ENCODE data around the gene GNPDA1.
A peak's percentile ranks its signal among the peaks of the same experiment; 100 is the strongest.

GNPDA1 gene

GRCh38 chr5:142024771-142025304, 12.0 kb upstream of the GNPDA1 start:
- H3F3A ChIP-seq (ENCODE audit: insufficient read depth, low read length) = no peaks in the 10 kb centered on the region
- H3K9me3 ChIP-seq (ENCODE audit: low read length) = 0 out of 2 replicates have a peak, but pooled peaks cover 8% of the 10 kb centered on the region
- no peaks in the 10 kb centered on the region; the same call in 1 of the 2 replicates for H3K27me3 ChIP-seq (ENCODE audit: insufficient read depth, low read length)
- peak overlapping the region; percentile 59 for H3K4me3 ChIP-seq (ENCODE audit: low read depth, low read length, poor library complexity, severe bottlenecking)
- no peaks in the 10 kb centered on the region for H3K79me2 ChIP-seq (ENCODE audit: insufficient read depth, low read length)
- no peaks in the 10 kb centered on the region for H3K9me2 ChIP-seq (ENCODE audit: low read depth, low read length)
- TF ChIP-seq EZH2 (IDR thresholded peaks at IDR 0.05; ENCODE audit: borderline replicate concordance, low read length) (no peak), CTCF (IDR thresholded peaks at IDR 0.05; ENCODE audit: low read length) (no peak)
- peak overlapping the region; percentile 51 for H3K9ac ChIP-seq (ENCODE audit: low read length)
- peaks cover 14% of the 10 kb centered on the region for H3K4me1 ChIP-seq (ENCODE audit: insufficient read depth, low read length, severe bottlenecking)
- peak overlapping the region; percentile 50 for H3K27ac ChIP-seq (ENCODE audit: low read depth, low read length, poor library complexity, severe bottlenecking)
- peak overlapping the region; percentile 95 for H2AFZ ChIP-seq (ENCODE audit: low read length)
- H4K20me1 ChIP-seq (ENCODE audit: insufficient read depth, low read length) = no peaks in the 10 kb centered on the region
- no peaks in the 10 kb centered on the region for H3K36me3 ChIP-seq (ENCODE audit: insufficient read depth, low read length)
- H3K4me2 ChIP-seq (ENCODE audit: low read length) = peak overlapping the region; percentile 86

GRCh38 chr5:142023836-142024235, 11.0 kb upstream of the GNPDA1 start:
- no peaks in the 10 kb centered on the region for H4K20me1 ChIP-seq (ENCODE audit: insufficient read depth, low read length)
- no peak overlapping the region for H2AFZ ChIP-seq (ENCODE audit: low read length)
- H3K36me3 ChIP-seq (ENCODE audit: insufficient read depth, low read length) = no peaks in the 10 kb centered on the region
- no peaks in the 10 kb centered on the region for H3K9me2 ChIP-seq (ENCODE audit: low read depth, low read length)
- H3F3A ChIP-seq (ENCODE audit: insufficient read depth, low read length) = no peaks in the 10 kb centered on the region
- no peak overlapping the region for H3K27ac ChIP-seq (ENCODE audit: low read depth, low read length, poor library complexity, severe bottlenecking)
- H3K79me2 ChIP-seq (ENCODE audit: insufficient read depth, low read length) = no peaks in the 10 kb centered on the region
- H3K4me1 ChIP-seq (ENCODE audit: insufficient read depth, low read length, severe bottlenecking) = peaks cover 14% of the 10 kb centered on the region
- H3K9me3 ChIP-seq (ENCODE audit: low read length) = 0 out of 2 replicates have a peak, but pooled peaks cover 8% of the 10 kb centered on the region
- H3K4me2 ChIP-seq (ENCODE audit: low read length) = no peak overlapping the region
- no peaks in the 10 kb centered on the region; the same call in 1 of the 2 replicates for H3K27me3 ChIP-seq (ENCODE audit: insufficient read depth, low read length)
- TF ChIP-seq CTCF (IDR thresholded peaks at IDR 0.05; ENCODE audit: low read length) (no peak), EZH2 (IDR thresholded peaks at IDR 0.05; ENCODE audit: borderline replicate concordance, low read length) (no peak)
- no peak overlapping the region for H3K9ac ChIP-seq (ENCODE audit: low read length)
- no peak overlapping the region for H3K4me3 ChIP-seq (ENCODE audit: low read depth, low read length, poor library complexity, severe bottlenecking)

GRCh38 chr5:142020122-142020659, 7.4 kb upstream of the GNPDA1 start:
- H3K4me2 ChIP-seq (ENCODE audit: low read length) = no peak overlapping the region
- no peak overlapping the region for H3K4me3 ChIP-seq (ENCODE audit: low read depth, low read length, poor library complexity, severe bottlenecking)
- H3F3A ChIP-seq (ENCODE audit: insufficient read depth, low read length) = no peaks in the 10 kb centered on the region
- TF ChIP-seq CTCF (IDR thresholded peaks at IDR 0.05; ENCODE audit: low read length) (no peak), EZH2 (IDR thresholded peaks at IDR 0.05; ENCODE audit: borderline replicate concordance, low read length) (no peak)
- peaks cover 11% of the 10 kb centered on the region for H3K4me1 ChIP-seq (ENCODE audit: insufficient read depth, low read length, severe bottlenecking)
- H3K9me2 ChIP-seq (ENCODE audit: low read depth, low read length) = no peaks in the 10 kb centered on the region
- no peak overlapping the region for H3K9ac ChIP-seq (ENCODE audit: low read length)
- H3K27ac ChIP-seq (ENCODE audit: low read depth, low read length, poor library complexity, severe bottlenecking) = no peak overlapping the region
- no peaks in the 10 kb centered on the region; the same call in 1 of the 2 replicates for H3K27me3 ChIP-seq (ENCODE audit: insufficient read depth, low read length)
- no peaks in the 10 kb centered on the region for H3K36me3 ChIP-seq (ENCODE audit: insufficient read depth, low read length)
- H2AFZ ChIP-seq (ENCODE audit: low read length) = no peak overlapping the region
- H3K79me2 ChIP-seq (ENCODE audit: insufficient read depth, low read length) = no peaks in the 10 kb centered on the region
- H3K9me3 ChIP-seq (ENCODE audit: low read length) = 0 out of 2 replicates have a peak, but pooled peaks cover 8% of the 10 kb centered on the region
- H4K20me1 ChIP-seq (ENCODE audit: insufficient read depth, low read length) = no peaks in the 10 kb centered on the region

All from OCI-LY1 (cell line).